MV-4-11 (cell line): ENCODE measurements around the gene RELN.
A peak's percentile ranks its signal among the peaks of the same experiment; 100 is the strongest.

ENCODE experiments used
- DNase-seq: peaks from one replicate; lab custom pipeline; 2025; lab: John Stamatoyannopoulos, UW

RELN gene

GRCh38 chr7:103893350-103893749 is 96.1 kb downstream of the RELN start:
- no peak for DNase-seq

GRCh38 chr7:103889451-103889850 is 100.0 kb downstream of the RELN start:
- DNase-seq = no peak

- no peak for DNase-seq
Observed at GRCh38 chr7:103888603-103889153, 100.8 kb downstream of the RELN start.

- DNase-seq = no peak
Observed at GRCh38 chr7:103887853-103888602, 101.4 kb downstream of the RELN start.

GRCh38 chr7:103887050-103887449 is 102.4 kb downstream of the RELN start:
- no peak for DNase-seq

- no peak for DNase-seq
Observed at GRCh38 chr7:103879928-103880600, 109.4 kb downstream of the RELN start.

- no peak for DNase-seq
Observed at GRCh38 chr7:103879411-103879810, 110.0 kb downstream of the RELN start.

- no peak for DNase-seq
Observed at GRCh38 chr7:103877565-103877964, 111.9 kb downstream of the RELN start.

GRCh38 chr7:103875718-103876117 is 113.7 kb downstream of the RELN start:
- no peak for DNase-seq

- peak; percentile 16 for DNase-seq
Observed at GRCh38 chr7:103871473-103871872, 118.0 kb downstream of the RELN start.

GRCh38 chr7:103870664-103871063 is 118.8 kb downstream of the RELN start:
- no peak for DNase-seq

GRCh38 chr7:103867874-103868273 is 121.6 kb downstream of the RELN start:
- no peak for DNase-seq

- no peak for DNase-seq
Observed at GRCh38 chr7:103866919-103867318, 122.5 kb downstream of the RELN start.

- no peak for DNase-seq
Observed at GRCh38 chr7:103865442-103865841, 124.0 kb downstream of the RELN start.

GRCh38 chr7:103862302-103863035 is 127.0 kb downstream of the RELN start:
- DNase-seq = no peak

GRCh38 chr7:103859709-103860108 is 129.7 kb downstream of the RELN start:
- DNase-seq = no peak

GRCh38 chr7:103857435-103857834 is 132.0 kb downstream of the RELN start:
- no peak for DNase-seq

- DNase-seq = no peak
Observed at GRCh38 chr7:103856929-103857328, 132.5 kb downstream of the RELN start.

- DNase-seq = no peak
Observed at GRCh38 chr7:103855671-103856070, 133.8 kb downstream of the RELN start.

- no peak for DNase-seq
Observed at GRCh38 chr7:103854611-103855010, 134.8 kb downstream of the RELN start.

GRCh38 chr7:103851357-103851756 is 138.1 kb downstream of the RELN start:
- DNase-seq = peak; percentile 29

GRCh38 chr7:103843689-103844480 is 145.6 kb downstream of the RELN start:
- DNase-seq = no peak
